ENCODE data around the gene CDC42EP3.

CDC42EP3 gene

GRCh38 chr2:37648331-37649011 is 23.0 kb downstream of the CDC42EP3 start:
- no peak for DNase-seq (ENCODE audit: low read depth)
- TF ChIP-seq, protein P1, sequence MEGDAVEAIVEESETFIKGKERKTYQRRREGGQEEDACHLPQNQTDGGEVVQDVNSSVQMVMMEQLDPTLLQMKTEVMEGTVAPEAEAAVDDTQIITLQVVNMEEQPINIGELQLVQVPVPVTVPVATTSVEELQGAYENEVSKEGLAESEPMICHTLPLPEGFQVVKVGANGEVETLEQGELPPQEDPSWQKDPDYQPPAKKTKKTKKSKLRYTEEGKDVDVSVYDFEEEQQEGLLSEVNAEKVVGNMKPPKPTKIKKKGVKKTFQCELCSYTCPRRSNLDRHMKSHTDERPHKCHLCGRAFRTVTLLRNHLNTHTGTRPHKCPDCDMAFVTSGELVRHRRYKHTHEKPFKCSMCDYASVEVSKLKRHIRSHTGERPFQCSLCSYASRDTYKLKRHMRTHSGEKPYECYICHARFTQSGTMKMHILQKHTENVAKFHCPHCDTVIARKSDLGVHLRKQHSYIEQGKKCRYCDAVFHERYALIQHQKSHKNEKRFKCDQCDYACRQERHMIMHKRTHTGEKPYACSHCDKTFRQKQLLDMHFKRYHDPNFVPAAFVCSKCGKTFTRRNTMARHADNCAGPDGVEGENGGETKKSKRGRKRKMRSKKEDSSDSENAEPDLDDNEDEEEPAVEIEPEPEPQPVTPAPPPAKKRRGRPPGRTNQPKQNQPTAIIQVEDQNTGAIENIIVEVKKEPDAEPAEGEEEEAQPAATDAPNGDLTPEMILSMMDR (IDR thresholded peaks at IDR 0.05; ENCODE audit: control insufficient read depth, insufficient read depth, low read depth, low read length, missing control alignments), result no peak

GRCh38 chr2:37647971-37648330 is 23.5 kb downstream of the CDC42EP3 start:
- no peak overlapping the region for H3K4me3 ChIP-seq (ENCODE audit: control insufficient read depth, low read depth, low read length)
- DNase-seq (ENCODE audit: low read depth), result no peak
- TF ChIP-seq, protein P1 (IDR thresholded peaks at IDR 0.05; ENCODE audit: control insufficient read depth, insufficient read depth, low read depth, low read length, missing control alignments), result no peak

More at GRCh38 chr2:37648331-37649011, 23.0 kb downstream of the CDC42EP3 start:
- no peak overlapping the region for H3K4me3 ChIP-seq (ENCODE audit: control insufficient read depth, low read depth, low read length)

GRCh38 chr2:37645836-37646235 is 25.6 kb downstream of the CDC42EP3 start:
- TF ChIP-seq, protein P1 (IDR thresholded peaks at IDR 0.05; ENCODE audit: control insufficient read depth, insufficient read depth, low read depth, low read length, missing control alignments), result no peak
- no peak for DNase-seq (ENCODE audit: low read depth)
- H3K4me3 ChIP-seq (ENCODE audit: control insufficient read depth, low read depth, low read length), result no peak overlapping the region

DNA sequence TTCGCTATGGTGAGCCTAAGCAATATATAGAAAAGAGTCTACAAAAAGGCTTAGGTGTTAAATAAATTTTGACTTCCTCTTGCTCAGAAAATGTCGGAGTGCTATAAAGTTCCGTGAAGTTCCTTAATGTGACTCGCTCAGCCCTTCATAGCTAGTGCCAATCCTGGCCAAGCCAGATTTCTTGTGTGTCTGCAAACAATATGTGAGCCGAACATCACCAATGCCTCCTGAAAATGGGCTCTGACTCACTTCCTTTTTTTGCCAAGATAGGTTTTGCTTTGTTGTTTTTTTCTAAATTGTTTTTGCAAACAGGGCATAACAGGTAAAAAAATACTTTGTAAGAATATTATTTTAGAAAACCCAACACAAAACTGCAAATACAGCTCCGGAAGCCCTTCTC is 26.1 kb downstream of the CDC42EP3 start:
- no peak for DNase-seq (ENCODE audit: low read depth)
- TF ChIP-seq, protein P1 (IDR thresholded peaks at IDR 0.05; ENCODE audit: control insufficient read depth, insufficient read depth, low read depth, low read length, missing control alignments), result no peak
- H3K4me3 ChIP-seq (ENCODE audit: control insufficient read depth, low read depth, low read length), result no peak overlapping the region

DNA sequence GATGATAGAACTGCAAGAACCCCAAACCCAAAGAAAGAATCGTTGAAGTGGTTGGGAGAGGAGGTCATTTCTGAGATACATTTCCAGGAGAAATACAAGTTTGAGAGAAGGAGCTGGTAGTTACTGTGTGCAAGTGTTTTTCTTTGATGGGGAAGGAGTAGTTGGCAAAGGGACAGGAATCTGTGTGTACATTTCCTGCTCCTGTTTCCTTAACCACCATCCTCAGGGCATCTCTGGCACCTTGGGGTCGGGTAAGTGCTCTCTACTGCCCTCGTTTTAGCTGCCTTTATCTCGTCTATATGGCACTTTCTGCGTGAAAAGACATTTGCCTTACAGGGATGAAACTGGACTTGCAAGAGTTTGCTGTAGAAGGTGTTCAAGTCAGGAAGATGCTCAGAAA is 27.3 kb downstream of the CDC42EP3 start:
- DNase-seq (ENCODE audit: low read depth), result no peak
- TF ChIP-seq, protein P1 (IDR thresholded peaks at IDR 0.05; ENCODE audit: control insufficient read depth, insufficient read depth, low read depth, low read length, missing control alignments), result no peak

DNA sequence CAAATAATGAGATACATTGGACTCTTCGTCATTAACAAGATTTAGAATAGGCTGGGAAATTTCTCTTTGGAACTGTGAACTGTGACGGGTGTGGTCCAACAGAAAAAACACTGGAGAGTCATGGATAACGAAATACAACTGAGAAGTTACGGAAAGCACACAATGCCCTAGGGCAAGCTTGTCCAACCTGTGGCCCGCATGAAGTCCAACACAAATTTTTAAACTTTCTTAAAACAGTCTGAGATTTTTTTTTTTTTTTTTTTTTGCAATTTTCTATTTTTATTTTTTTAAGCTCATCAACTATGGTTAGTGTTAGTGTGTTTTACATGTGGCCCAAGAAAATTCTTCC is 27.7 kb downstream of the CDC42EP3 start:
- H3K4me3 ChIP-seq (ENCODE audit: control insufficient read depth, low read depth, low read length), result no peak overlapping the region
- TF ChIP-seq, protein P1 (IDR thresholded peaks at IDR 0.05; ENCODE audit: control insufficient read depth, insufficient read depth, low read depth, low read length, missing control alignments), result no peak
- DNase-seq (ENCODE audit: low read depth), result no peak

More for the DNA sequence above, 27.3 kb downstream of the CDC42EP3 start:
- no peak overlapping the region for H3K4me3 ChIP-seq (ENCODE audit: control insufficient read depth, low read depth, low read length)
